ENCODE results near the gene SLC25A22.

DNA sequence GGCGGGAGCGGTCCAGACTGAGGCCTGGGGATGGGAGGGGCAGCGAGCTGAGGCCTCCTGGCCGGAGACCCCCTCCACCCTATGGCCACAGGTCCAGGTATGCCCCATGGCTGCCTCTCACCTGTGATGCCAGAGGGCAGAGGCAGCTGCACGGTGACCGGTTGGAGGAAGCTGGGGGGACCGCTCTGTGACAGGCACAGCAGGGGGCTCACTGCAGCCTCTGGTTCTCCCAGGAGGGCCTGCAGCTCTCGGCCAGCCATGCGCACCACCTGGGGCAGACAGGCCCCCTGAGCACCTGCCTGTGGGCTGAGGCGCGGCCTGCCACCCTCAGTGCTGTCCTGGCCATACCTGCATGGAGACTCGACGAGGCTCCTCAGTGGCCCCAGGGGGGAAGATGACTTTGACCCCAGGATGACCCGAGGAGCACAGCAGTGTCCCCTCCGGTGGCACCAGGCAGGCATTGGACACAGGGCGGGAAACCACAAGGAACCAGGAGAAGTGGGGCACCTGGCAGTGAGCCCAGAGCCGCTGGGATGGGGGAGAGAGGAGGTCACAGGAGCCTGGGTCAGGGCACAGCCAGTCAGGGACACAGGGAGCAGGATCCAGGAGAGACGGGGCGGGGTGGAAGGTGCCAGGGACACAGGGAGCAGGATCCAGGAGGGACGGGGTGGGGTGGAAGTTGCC is 3.2 kb upstream of the SLC25A22 start:
- TF ChIP-seq, protein P1, sequence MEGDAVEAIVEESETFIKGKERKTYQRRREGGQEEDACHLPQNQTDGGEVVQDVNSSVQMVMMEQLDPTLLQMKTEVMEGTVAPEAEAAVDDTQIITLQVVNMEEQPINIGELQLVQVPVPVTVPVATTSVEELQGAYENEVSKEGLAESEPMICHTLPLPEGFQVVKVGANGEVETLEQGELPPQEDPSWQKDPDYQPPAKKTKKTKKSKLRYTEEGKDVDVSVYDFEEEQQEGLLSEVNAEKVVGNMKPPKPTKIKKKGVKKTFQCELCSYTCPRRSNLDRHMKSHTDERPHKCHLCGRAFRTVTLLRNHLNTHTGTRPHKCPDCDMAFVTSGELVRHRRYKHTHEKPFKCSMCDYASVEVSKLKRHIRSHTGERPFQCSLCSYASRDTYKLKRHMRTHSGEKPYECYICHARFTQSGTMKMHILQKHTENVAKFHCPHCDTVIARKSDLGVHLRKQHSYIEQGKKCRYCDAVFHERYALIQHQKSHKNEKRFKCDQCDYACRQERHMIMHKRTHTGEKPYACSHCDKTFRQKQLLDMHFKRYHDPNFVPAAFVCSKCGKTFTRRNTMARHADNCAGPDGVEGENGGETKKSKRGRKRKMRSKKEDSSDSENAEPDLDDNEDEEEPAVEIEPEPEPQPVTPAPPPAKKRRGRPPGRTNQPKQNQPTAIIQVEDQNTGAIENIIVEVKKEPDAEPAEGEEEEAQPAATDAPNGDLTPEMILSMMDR (conservative IDR thresholded peaks at IDR 0.05): no peak
- no peak for TF ChIP-seq EZH2 (IDR thresholded peaks at IDR 0.05; ENCODE audit: low read depth)
